ENCODE data around the gene PRPF8. TPM values are rescaled to one million over a fixed set of nuclear protein-coding genes. Genes with fewer than 3 reads are reported as not detected.

The PRPF8 gene
- total RNA-seq, 1 experiment from 2014 or later, result 65.7 TPM

GRCh38 chr17:1627182-1627981, 57.3 kb downstream of the PRPF8 start:
- DNase-seq (ENCODE audit: low read depth), result no peak

GRCh38 chr17:1626333-1626732, 58.3 kb downstream of the PRPF8 start:
- no peak for DNase-seq (ENCODE audit: low read depth)

GRCh38 chr17:1625581-1625980, 59.1 kb downstream of the PRPF8 start:
- no peak for DNase-seq (ENCODE audit: low read depth)

- DNase-seq (ENCODE audit: low read depth), result no peak
These were observed 59.6 kb downstream of the PRPF8 start for GRCh38 chr17:1625053-1625452.

- DNase-seq (ENCODE audit: low read depth), result no peak
These were observed 60.0 kb downstream of the PRPF8 start for GRCh38 chr17:1624650-1625049.

- DNase-seq (ENCODE audit: low read depth), result no peak
These were observed 61.5 kb downstream of the PRPF8 start for GRCh38 chr17:1623057-1623630.

- DNase-seq (ENCODE audit: low read depth), result no peak
These were observed 63.3 kb downstream of the PRPF8 start for GRCh38 chr17:1621273-1621954.

GRCh38 chr17:1620486-1620885, 64.2 kb downstream of the PRPF8 start:
- DNase-seq (ENCODE audit: low read depth), result no peak

- peak; percentile 81 for DNase-seq (ENCODE audit: low read depth)
These were observed 67.0 kb downstream of the PRPF8 start for GRCh38 chr17:1617620-1618174.

- no peak for DNase-seq (ENCODE audit: low read depth)
These were observed 68.6 kb downstream of the PRPF8 start for GRCh38 chr17:1616101-1616500.

GRCh38 chr17:1612400-1612799, 72.3 kb downstream of the PRPF8 start:
- DNase-seq (ENCODE audit: low read depth), result no peak

GRCh38 chr17:1611715-1612114, 73.0 kb downstream of the PRPF8 start:
- DNase-seq (ENCODE audit: low read depth), result no peak

- no peak for DNase-seq (ENCODE audit: low read depth)
These were observed 76.0 kb downstream of the PRPF8 start for GRCh38 chr17:1608676-1609075.

GRCh38 chr17:1607971-1608320, 76.7 kb downstream of the PRPF8 start:
- DNase-seq (ENCODE audit: low read depth), result no peak

GRCh38 chr17:1606352-1606985, 78.2 kb downstream of the PRPF8 start:
- DNase-seq (ENCODE audit: low read depth), result no peak

- no peak for DNase-seq (ENCODE audit: low read depth)
These were observed 78.9 kb downstream of the PRPF8 start for GRCh38 chr17:1605681-1606351.

- DNase-seq (ENCODE audit: low read depth), result no peak
These were observed 79.7 kb downstream of the PRPF8 start for GRCh38 chr17:1604831-1605528.

GRCh38 chr17:1601571-1601970, 83.1 kb downstream of the PRPF8 start:
- no peak for DNase-seq (ENCODE audit: low read depth)
